Activated T-cell treated with anti-CD3 and anti-CD28 coated beads, Interleukin-2, amount 50 U/mL, for 4 hours (primary cell): Measurements from ENCODE around the gene RPS6KA3. TPM values are rescaled to one million over a fixed set of nuclear protein-coding genes. Genes with fewer than 3 reads are reported as not detected.

Experiments used
- total RNA-seq, 3 donors: library from RNA; stranded (reverse); gene quantifications; one replicate each; pipeline ENCODE4 v1.2.1, GENCODE V29; 2021

The RPS6KA3 gene
- total RNA-seq, 3 donors from 2014 or later: 51.7 to 56.9 (median 54.2) TPM

Other genes with a start within 250 kb of the RPS6KA3 start
- gene MAP7D2, start 150.0 kb downstream of the RPS6KA3 start, total RNA-seq: 1 to 10 TPM in 1 of 3 donors, under 1 TPM in 2; 0.57 to 2.0 (median 0.66) TPM
- 100 to 1,000 TPM; 209 to 326 (median 210) TPM for gene EIF1AX, start 125.1 kb downstream of the RPS6KA3 start, total RNA-seq